Naive thymus-derived CD4-positive, alpha-beta T cell (primary cell): ENCODE data around the gene NUDT19. TPM values are rescaled to one million over a fixed set of nuclear protein-coding genes. Genes with fewer than 3 reads are reported as not detected.
"Not testable (repeated sequence)": the region's sequence is repeated elsewhere in the genome, so short reads cannot be mapped to it uniquely, and the experiment has no call there.

Experiments used
- ATAC-seq: fragments of 150-1000 bp; cut with Tn5 transposase; 2 replicates; pipeline ENCODE4 v1.10.0; 2021; ENCODE audit warnings: mild to moderate bottlenecking, moderate library complexity
- CTCF ChIA-PET: fragments of 350-600 bp; sonication (Branson Sonifier 250); formaldehyde crosslinking; loops from one replicate; lab custom pipeline; 2021; ENCODE audit warnings: antibody characterized with exemption; lab: Charles Lee
- POLR2A ChIA-PET: fragments of 350-600 bp; sonication (Branson Sonifier 250); formaldehyde crosslinking; loops from one replicate; lab custom pipeline; 2021; ENCODE audit warnings: antibody characterized with exemption, inconsistent platforms; lab: Charles Lee
- DNase-seq, 9 donors: peaks; one replicate each; pipeline versions ENCODE4 v3.0.0 to v3.0.0-alpha.2; 2020 to 2022; ENCODE audit warnings: mixed read lengths in 1 of 9
- H3K27ac ChIP-seq: one replicate; pipeline ENCODE4 v1.7.0; 2013; ENCODE audit warnings: mild to moderate bottlenecking, low read depth, low read length, moderate library complexity
- H3K27me3 ChIP-seq, 2 donors: one replicate each; pipeline ENCODE4 v1.7.0; 2013; ENCODE audit warnings: low read length in 2 of 2, mild to moderate bottlenecking in 2 of 2, moderate library complexity in 2 of 2; ENCODE audit not compliant: control insufficient read depth in 2 of 2, insufficient read depth in 2 of 2
- H3K36me3 ChIP-seq, 3 experiments: 1 replicate in 2 of 3; 2 replicates in 1 of 3; pipeline ENCODE4 v1.7.0; 2013; ENCODE audit warnings: low read length in 3 of 3, mild to moderate bottlenecking in 3 of 3, moderate library complexity in 1 of 3; ENCODE audit not compliant: insufficient read depth in 3 of 3, control insufficient read depth in 2 of 3
- H3K4me1 ChIP-seq, 2 donors: one replicate each; pipeline ENCODE4 v1.7.0; 2013; ENCODE audit warnings: low read length in 2 of 2, mild to moderate bottlenecking in 2 of 2, moderate library complexity in 1 of 2; ENCODE audit not compliant: control insufficient read depth in 2 of 2, insufficient read depth in 2 of 2
- H3K4me3 ChIP-seq: 2 replicates; pipeline ENCODE4 v1.7.0; 2013; ENCODE audit warnings: mild to moderate bottlenecking, low read length
- H3K9me3 ChIP-seq, 3 experiments: 1 replicate in 2 of 3; 2 replicates in 1 of 3; pipeline ENCODE4 v1.7.0; 2013; ENCODE audit warnings: low read length in 3 of 3; ENCODE audit not compliant: control insufficient read depth in 2 of 3
- H3K27ac Mint-ChIP-seq, 9 donors: one replicate each; pipeline ENCODE4 v1.8.0; 2020 to 2022; ENCODE audit warnings: mixed read lengths in 9 of 9, mild to moderate bottlenecking in 8 of 9, moderate library complexity in 5 of 9, inconsistent platforms in 2 of 9
- H3K27me3 Mint-ChIP-seq, 5 donors: one replicate each; pipeline ENCODE4 v1.8.0; 2021 to 2022; ENCODE audit warnings: mixed read lengths in 5 of 5, mild to moderate bottlenecking in 1 of 5
- H3K36me3 Mint-ChIP-seq, 5 donors: one replicate each; pipeline ENCODE4 v1.8.0; 2020 to 2022; ENCODE audit warnings: mixed read lengths in 5 of 5, mild to moderate bottlenecking in 3 of 5, inconsistent platforms in 1 of 5
- H3K4me1 Mint-ChIP-seq, 7 donors: one replicate each; pipeline ENCODE4 v1.8.0; 2020 to 2022; ENCODE audit warnings: mixed read lengths in 7 of 7, mild to moderate bottlenecking in 3 of 7, inconsistent platforms in 1 of 7
- H3K4me3 Mint-ChIP-seq, 10 donors: one replicate each; pipeline ENCODE4 v1.8.0; 2020 to 2022; ENCODE audit warnings: mild to moderate bottlenecking in 10 of 10, mixed read lengths in 10 of 10, moderate library complexity in 6 of 10, inconsistent platforms in 2 of 10
- H3K9me3 Mint-ChIP-seq, 11 donors: one replicate each; pipeline ENCODE4 v1.8.0; 2020 to 2022; ENCODE audit warnings: mixed read lengths in 11 of 11, mild to moderate bottlenecking in 4 of 11, inconsistent platforms in 1 of 11, moderate library complexity in 1 of 11
- intact Hi-C, 2 donors: fragments of 100-400 bp; cut with micrococcal nuclease; formaldehyde crosslinking; loops; one replicate each; pipeline ENCODE4 v1.15.1; 2023
- polyA plus RNA-seq, 2 donors: library from polyadenylated mRNA; unstranded; fragments of 300-500 nt; fragmentation: Illumina TruSeq; gene quantifications; one replicate each; pipeline ENCODE4 v1.2.3, GENCODE V29; 2021
- total RNA-seq, 6 experiments: library from RNA in 5 of 6; stranded (reverse) in 5 of 6; gene quantifications; 1 replicate in 5 of 6; 2 replicates in 1 of 6; pipeline ENCODE4 v1.2.3 and lab custom pipeline; 2021 to 2026

NUDT19 gene
- total and polyA plus RNA-seq, 7 experiments from 2014 or later: 2.4 to 17.0 (median 8.9) TPM

- H3K4me3 Mint-ChIP-seq: peak overlapping the region in 4 of 10 donors; percentile 0 to 37 (median 24)
- peak; percentile 57 for ATAC-seq
- H3K36me3 Mint-ChIP-seq: peaks cover 4 to 46% (median 32%) of the 10 kb centered on the region in 5 donors
- POLR2A ChIA-PET: interaction anchor here (0.5 to 0.7 kb wide), 3 partner anchors 15 to 235 kb away, joined by 3 to 4 read pairs (median 3); no protein-coding TSS in a partner anchor
- Histone ChIP-seq H3K27ac (no peak overlapping the region), H3K9me3 (peaks cover 0 to 4% (median 3%) of the 10 kb centered on the region in 3 experiments), H3K4me1 (no peaks in the 10 kb centered on the region), H3K27me3 (no peaks in the 10 kb centered on the region), H3K36me3 (peaks cover 0 to 21% (median 0%) of the 10 kb centered on the region in 3 experiments), H3K4me3 (no peak overlapping the region)
- no peaks in the 10 kb centered on the region for H3K27me3 Mint-ChIP-seq
- H3K4me1 Mint-ChIP-seq: peaks cover 9 to 24% (median 20%) of the 10 kb centered on the region in 7 donors
- DNase-seq: peak in 4 of 9 donors; percentile 10 to 31 (median 29)
- intact Hi-C loops: loop anchor here in 1 of 2 donors (1.0 kb wide), 1 partner anchor 15 kb away; no protein-coding TSS in a partner anchor
- CTCF ChIA-PET: interaction anchor here (0.7 kb wide), 1 partner anchor 48 kb away, joined by 3 read pairs; no protein-coding TSS in a partner anchor
- peaks cover 0 to 13% (median 6%) of the 10 kb centered on the region in 11 donors for H3K9me3 Mint-ChIP-seq
- peak overlapping the region in 6 of 9 donors; percentile 15 to 64 (median 52) for H3K27ac Mint-ChIP-seq
Measured at GRCh38 chr19:32708457-32708856, 16.8 kb downstream of the NUDT19 start.

- Mint-ChIP-seq H3K36me3 (peaks cover 4 to 42% (median 31%) of the 10 kb centered on the region in 5 donors), H3K4me1 (peaks cover 9 to 24% (median 20%) of the 10 kb centered on the region in 7 donors), H3K9me3 (peaks cover 0 to 9% (median 4%) of the 10 kb centered on the region in 11 donors), H3K4me3 (peak overlapping the region in 3 of 10 donors; percentile 11 to 16 (median 15)), H3K27ac (peak overlapping the region in 4 of 9 donors; percentile 15 to 64 (median 58)), H3K27me3 (no peaks in the 10 kb centered on the region)
- CTCF ChIA-PET: no interaction called here
- no peaks in the 10 kb centered on the region for H3K27me3 ChIP-seq
- peaks cover 0 to 3% (median under 1%) of the 10 kb centered on the region in 3 experiments for H3K9me3 ChIP-seq
- no peak for DNase-seq
- H3K36me3 ChIP-seq: peaks cover 0 to 21% (median 0%) of the 10 kb centered on the region in 3 experiments
- H3K4me3 ChIP-seq: no peak overlapping the region
- H3K27ac ChIP-seq: no peak overlapping the region
- POLR2A ChIA-PET: interaction anchor here (0.5 to 0.6 kb wide), 2 partner anchors 15 to 234 kb away, joined by 3 to 4 read pairs; no protein-coding TSS in a partner anchor
- no peaks in the 10 kb centered on the region for H3K4me1 ChIP-seq
- intact Hi-C loops: no loop called here
- ATAC-seq: no peak
Measured at GRCh38 chr19:32709032-32709431, 17.4 kb downstream of the NUDT19 start.

GRCh38 chr19:32711747-32712146, 20.1 kb downstream of the NUDT19 start:
- H3K27ac ChIP-seq: no peak overlapping the region
- no peak overlapping the region for H3K4me3 Mint-ChIP-seq
- H3K36me3 ChIP-seq: peaks cover 0 to 19% (median 0%) of the 10 kb centered on the region in 3 experiments
- H3K27me3 Mint-ChIP-seq: no peaks in the 10 kb centered on the region
- peaks cover 9 to 22% (median 15%) of the 10 kb centered on the region in 7 donors for H3K4me1 Mint-ChIP-seq
- no peaks in the 10 kb centered on the region for H3K27me3 ChIP-seq
- DNase-seq (no peak), ATAC-seq (no peak)
- H3K4me3 ChIP-seq: no peak overlapping the region
- no peaks in the 10 kb centered on the region for H3K4me1 ChIP-seq
- no peak overlapping the region for H3K27ac Mint-ChIP-seq
- no peaks in the 10 kb centered on the region for H3K9me3 Mint-ChIP-seq
- ChIA-PET POLR2A (no interaction called here), CTCF (interaction anchor here (0.6 kb wide), 1 partner anchor 33 kb away, joined by 3 read pairs; no protein-coding TSS in a partner anchor)
- peaks cover 0 to 35% (median 20%) of the 10 kb centered on the region in 5 donors for H3K36me3 Mint-ChIP-seq
- H3K9me3 ChIP-seq: no peaks in the 10 kb centered on the region
- intact Hi-C loops: no loop called here

- H3K4me3 ChIP-seq, DNase-seq, H3K27me3 ChIP-seq, H3K9me3 Mint-ChIP-seq, H3K9me3 ChIP-seq, H3K27ac ChIP-seq, H3K4me3 Mint-ChIP-seq, ATAC-seq, H3K4me1 ChIP-seq, intact Hi-C loops, H3K4me1 Mint-ChIP-seq, H3K27ac Mint-ChIP-seq, H3K27me3 Mint-ChIP-seq: not testable (repeated sequence)
- CTCF ChIA-PET: interaction anchor here (0.8 kb wide), 1 partner anchor 147 kb away, joined by 3 read pairs; no protein-coding TSS in a partner anchor
- H3K36me3 Mint-ChIP-seq: peaks cover 0 to 20% (median 13%) of the 10 kb centered on the region in 5 donors
- peaks cover 0 to 12% (median 0%) of the 10 kb centered on the region in 3 experiments for H3K36me3 ChIP-seq
- POLR2A ChIA-PET: interaction anchor here (0.7 kb wide), 1 partner anchor 53 kb away, joined by 3 read pairs; no protein-coding TSS in a partner anchor
Measured at GRCh38 chr19:32716203-32716602, 24.6 kb downstream of the NUDT19 start.

GRCh38 chr19:32717496-32717895, 25.9 kb downstream of the NUDT19 start:
- Mint-ChIP-seq H3K4me1 (peaks cover 0 to 4% (median 0%) of the 10 kb centered on the region in 7 donors), H3K27ac (peak overlapping the region in 1 of 9 donors; percentile 16), H3K9me3 (no peaks in the 10 kb centered on the region), H3K27me3 (no peaks in the 10 kb centered on the region), H3K4me3 (no peak overlapping the region), H3K36me3 (peaks cover 0 to 19% (median 12%) of the 10 kb centered on the region in 5 donors)
- Histone ChIP-seq H3K27me3 (no peaks in the 10 kb centered on the region), H3K27ac (no peak overlapping the region), H3K9me3 (no peaks in the 10 kb centered on the region), H3K36me3 (peaks cover 0 to 3% (median 0%) of the 10 kb centered on the region in 3 experiments), H3K4me3 (no peak overlapping the region), H3K4me1 (no peaks in the 10 kb centered on the region)
- DNase-seq: no peak
- no peak for ATAC-seq
- CTCF ChIA-PET: no interaction called here
- POLR2A ChIA-PET: no interaction called here
- intact Hi-C loops: no loop called here

- Histone ChIP-seq H3K4me1 (no peaks in the 10 kb centered on the region), H3K36me3 (peaks cover 0 to 3% (median 0%) of the 10 kb centered on the region in 3 experiments), H3K9me3 (no peaks in the 10 kb centered on the region), H3K27me3 (no peaks in the 10 kb centered on the region), H3K4me3 (no peak overlapping the region), H3K27ac (no peak overlapping the region)
- ChIA-PET POLR2A (no interaction called here), CTCF (no interaction called here)
- DNase-seq (no peak), ATAC-seq (no peak)
- H3K4me3 Mint-ChIP-seq: no peak overlapping the region
- no peaks in the 10 kb centered on the region for H3K9me3 Mint-ChIP-seq
- H3K27me3 Mint-ChIP-seq: no peaks in the 10 kb centered on the region
- H3K4me1 Mint-ChIP-seq: peaks cover 0 to 4% (median 0%) of the 10 kb centered on the region in 7 donors
- intact Hi-C loops: no loop called here
- H3K36me3 Mint-ChIP-seq: peaks cover 0 to 15% (median 9%) of the 10 kb centered on the region in 5 donors
- peak overlapping the region in 1 of 9 donors; percentile 67 for H3K27ac Mint-ChIP-seq
Measured at GRCh38 chr19:32718286-32718685, 26.7 kb downstream of the NUDT19 start.
